NT2/D1 (cell line): ENCODE data around the gene TSR3.
"Not testable (repeated sequence)": the region's sequence is repeated elsewhere in the genome, so short reads cannot be mapped to it uniquely, and the experiment has no call there.

Experiments used
- DNase-seq: peaks from one replicate; pipeline ENCODE4 v3.0.0-alpha.2; 2011; ENCODE audit warnings: low read depth, low spot score
- H3K27me3 ChIP-seq: 2 replicates; pipeline ENCODE4 v1.6.0; 2011; ENCODE audit warnings: mild to moderate bottlenecking; ENCODE audit not compliant: insufficient read length, insufficient read depth
- H3K36me3 ChIP-seq: 2 replicates; pipeline ENCODE4 v1.6.1; 2011; ENCODE audit warnings: mild to moderate bottlenecking, low read length, mixed read lengths; ENCODE audit not compliant: insufficient read depth, insufficient read length
- H3K4me1 ChIP-seq: 2 replicates; pipeline ENCODE4 v1.5.1; 2011; ENCODE audit not compliant: insufficient read depth, insufficient read length
- H3K4me3 ChIP-seq: 2 replicates; pipeline ENCODE4 v1.5.1; 2011; ENCODE audit warnings: low read depth; ENCODE audit not compliant: insufficient read length
- H3K9ac ChIP-seq: 2 replicates; pipeline ENCODE4 v1.6.0; 2011; ENCODE audit warnings: low read depth; ENCODE audit not compliant: insufficient read length
- H3K9me3 ChIP-seq: 2 replicates; pipeline ENCODE4 v1.5.1; 2011; ENCODE audit warnings: mild to moderate bottlenecking, low read length; ENCODE audit not compliant: insufficient read depth
- SUZ12 ChIP-seq: IDR thresholded peaks from 2 replicates; pipeline ENCODE4 v1.6.1; 2011; ENCODE audit not compliant: insufficient read length, insufficient read depth; ENCODE audit errors: extremely low read depth
- YY1 ChIP-seq: IDR thresholded peaks from 2 replicates; pipeline ENCODE4 v1.6.1; 2011; ENCODE audit not compliant: insufficient read length, insufficient read depth
- ZNF274 ChIP-seq: IDR thresholded peaks from 2 replicates; pipeline ENCODE4 v1.6.1; 2011; ENCODE audit warnings: mild to moderate bottlenecking, low read depth, low read length

TSR3 gene

DNA sequence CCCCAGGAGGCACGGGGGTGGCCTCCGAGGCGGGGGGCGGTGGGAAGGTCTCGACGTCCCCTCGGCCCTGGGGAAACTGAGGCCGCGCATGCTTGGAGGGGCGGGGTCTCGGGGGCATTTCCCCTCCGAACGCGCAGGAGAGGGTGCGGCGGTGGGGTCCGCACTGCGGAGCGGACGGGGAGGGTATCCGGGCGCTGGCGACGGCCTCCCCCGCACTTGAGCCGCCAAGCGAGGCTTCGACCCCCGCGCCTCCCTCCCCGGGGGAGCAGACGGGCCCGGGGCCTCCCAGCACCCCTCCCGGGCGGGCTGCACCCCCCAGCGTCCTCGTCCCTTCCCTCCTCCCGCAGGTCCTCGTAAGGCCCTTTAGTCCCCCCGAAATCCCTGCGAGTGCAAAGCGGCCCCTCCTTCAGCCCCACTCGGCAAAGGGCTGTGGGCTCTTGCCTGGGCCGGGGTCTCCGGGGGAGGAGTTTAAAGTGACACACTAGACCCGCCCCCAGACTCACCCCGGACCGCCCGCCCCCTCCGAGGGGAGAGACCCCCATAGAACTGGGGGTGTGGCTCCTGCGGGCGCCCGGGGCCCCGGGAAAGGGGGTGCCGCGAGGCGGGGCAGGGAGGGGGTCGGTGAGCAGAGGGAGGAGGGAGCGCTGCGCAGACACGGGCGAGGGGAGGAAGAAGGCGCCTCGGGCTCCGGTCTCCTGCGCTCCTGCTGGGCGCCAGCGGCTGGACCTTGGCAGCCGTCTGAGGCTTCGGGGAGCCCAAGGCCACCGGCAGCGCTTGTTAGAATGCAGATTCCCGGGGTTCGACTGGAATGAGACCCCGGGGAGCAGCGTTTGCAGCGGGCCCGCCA is 17.6 kb downstream of the TSR3 start:
- Histone ChIP-seq H3K27me3 (peaks cover 53% of the 10 kb centered on the region), H3K4me3 (peak overlapping the region; percentile 46), H3K9ac (peak overlapping the region; percentile 70), H3K9me3 (peaks cover 9% of the 10 kb centered on the region; the same call in 1 of the 2 replicates), H3K36me3 (no peaks in the 10 kb centered on the region), H3K4me1 (peaks cover 27% of the 10 kb centered on the region)
- TF ChIP-seq YY1: no peak
- TF ChIP-seq SUZ12: no peak
- no peak for TF ChIP-seq ZNF274
- no peak for DNase-seq

DNA sequence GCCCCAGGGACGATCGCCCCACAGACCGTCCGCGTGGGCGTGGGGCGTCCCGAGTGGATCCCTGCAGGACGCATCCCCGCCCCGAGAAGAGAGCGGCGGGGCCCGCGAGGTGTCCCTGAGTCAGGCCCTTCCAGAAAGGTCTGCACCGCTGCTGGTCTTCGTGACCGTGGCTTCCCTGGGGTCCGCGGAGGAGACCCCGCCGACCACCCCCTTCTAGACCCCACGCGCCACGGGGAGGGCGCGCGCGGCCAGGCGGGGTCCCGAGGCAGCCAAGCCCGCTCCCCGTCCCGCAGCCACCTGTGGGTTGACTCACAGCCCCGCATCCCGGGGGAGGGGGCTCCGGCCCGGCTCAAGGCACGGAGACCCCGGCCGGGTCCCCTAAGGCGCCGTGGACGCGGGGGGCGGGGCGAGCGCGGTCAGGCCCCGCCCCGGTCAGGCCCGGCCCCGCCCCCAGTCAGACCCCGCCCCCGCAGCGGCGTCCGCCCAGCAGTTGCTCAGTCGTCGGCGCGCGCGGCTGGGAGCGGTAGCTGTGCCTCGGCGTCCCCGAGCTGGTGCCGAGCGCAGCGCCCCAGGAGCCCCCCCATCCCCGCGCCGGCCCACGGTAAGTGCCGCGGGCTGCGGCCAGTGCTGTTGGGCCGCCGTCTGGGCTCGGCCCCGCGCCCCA is 18.4 kb downstream of the TSR3 start, which contains the start of gene BAIAP3:
Gene BAIAP3, plus strand, starts transcription at position 497 of the 664 bp plus-strand sequence. CDS start 4,905 bp downstream, outside the sequence.
- no peak for DNase-seq
- peaks cover 53% of the 10 kb centered on the region for H3K27me3 ChIP-seq
- peaks cover 9% of the 10 kb centered on the region; the same call in 1 of the 2 replicates for H3K9me3 ChIP-seq
- TF ChIP-seq SUZ12 (peak; percentile 55), YY1 (no peak)
- H3K4me1 ChIP-seq: peaks cover 25% of the 10 kb centered on the region
- peak within 1 kb of the TSS; percentile 70 for H3K9ac ChIP-seq
- H3K36me3 ChIP-seq: no peaks in the 10 kb centered on the region
- peak within 1 kb of the TSS; percentile 46 for H3K4me3 ChIP-seq

DNA sequence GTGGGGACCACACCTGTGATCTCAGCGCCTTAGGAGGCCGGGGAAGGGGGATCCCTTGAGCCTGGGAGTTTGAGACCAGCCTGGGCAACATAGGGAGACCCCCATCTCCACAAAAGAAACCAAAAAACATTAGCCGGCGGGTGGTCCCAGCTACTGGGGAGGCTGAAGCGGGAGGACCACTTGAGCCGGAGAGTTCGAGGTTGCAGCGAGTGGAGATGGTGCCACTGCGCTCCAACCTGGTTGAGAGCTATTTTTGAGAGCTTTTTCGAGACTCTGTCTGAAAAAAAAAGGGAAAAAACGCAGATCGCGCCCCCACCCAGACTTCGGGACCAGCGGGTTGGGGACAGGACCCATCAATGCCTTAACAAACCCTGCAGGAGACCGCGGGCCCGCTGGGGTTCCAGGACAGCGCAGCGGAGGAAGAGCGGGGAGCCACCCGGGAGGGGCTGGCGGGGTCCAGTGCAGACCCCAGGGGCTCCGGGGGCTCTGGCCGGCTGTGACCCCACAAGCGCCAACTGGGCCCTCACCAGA is 19.0 kb downstream of the TSR3 start:
- Histone ChIP-seq H3K4me1 (peaks cover 22% of the 10 kb centered on the region), H3K9ac (peak overlapping the region; percentile 70), H3K36me3 (no peaks in the 10 kb centered on the region), H3K27me3 (peaks cover 53% of the 10 kb centered on the region), H3K9me3 (peaks cover 9% of the 10 kb centered on the region; the same call in 1 of the 2 replicates), H3K4me3 (peak overlapping the region; percentile 43)
- no peak for DNase-seq
- TF ChIP-seq YY1 (no peak), SUZ12 (no peak), ZNF274 (no peak)

DNA sequence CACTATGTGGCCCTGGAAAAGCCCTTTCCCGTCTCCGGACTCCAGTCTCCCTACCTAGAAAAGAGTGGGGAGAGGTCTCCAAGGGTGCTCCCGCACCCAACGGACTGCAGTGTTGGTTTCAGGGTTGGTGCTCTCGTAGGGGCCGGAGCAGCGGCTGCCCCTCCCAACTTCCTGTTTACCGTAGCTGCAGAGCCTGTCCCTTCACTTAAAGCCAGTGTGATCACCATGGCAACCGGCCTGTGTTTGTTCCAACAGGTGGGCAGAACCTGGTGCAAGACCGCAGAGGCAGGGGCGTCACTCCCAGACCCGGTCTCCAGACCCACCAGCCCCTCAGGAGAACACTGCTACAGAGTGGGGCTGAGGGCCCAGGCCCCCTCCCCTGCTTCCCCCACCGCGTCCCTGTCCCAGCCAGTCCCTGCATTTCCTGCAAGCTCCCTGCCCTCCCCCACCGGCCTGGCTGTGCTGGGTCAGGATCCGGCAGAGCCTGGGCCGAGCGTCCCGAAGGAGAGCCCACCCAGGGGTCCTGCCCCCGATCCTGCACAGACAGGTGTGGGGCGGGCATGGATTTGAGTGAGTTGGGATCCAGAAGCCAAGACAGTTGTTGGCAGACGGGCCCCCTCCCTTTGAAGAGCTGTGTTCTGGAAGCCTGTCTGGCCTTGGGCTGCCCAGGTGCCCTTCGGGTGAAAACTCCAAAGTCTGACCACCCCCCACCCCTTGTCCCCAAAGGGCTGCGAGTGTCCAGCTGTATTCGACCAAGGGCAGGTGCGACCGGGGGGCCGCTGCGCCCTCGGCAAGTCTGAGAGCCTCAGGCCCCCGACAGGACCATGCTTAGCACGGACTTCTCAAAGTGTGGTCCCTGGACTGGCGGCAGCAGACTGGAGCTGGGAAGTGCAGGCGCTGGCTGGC is 19.7 kb downstream of the TSR3 start:
- peak; percentile 90 for DNase-seq
- H3K36me3 ChIP-seq: no peaks in the 10 kb centered on the region
- H3K9ac ChIP-seq: peak overlapping the region; percentile 70
- peaks cover 9% of the 10 kb centered on the region; the same call in 1 of the 2 replicates for H3K9me3 ChIP-seq
- H3K4me1 ChIP-seq: peaks cover 23% of the 10 kb centered on the region
- peaks cover 52% of the 10 kb centered on the region for H3K27me3 ChIP-seq
- peak overlapping the region; percentile 43 for H3K4me3 ChIP-seq
- TF ChIP-seq SUZ12: no peak

DNA sequence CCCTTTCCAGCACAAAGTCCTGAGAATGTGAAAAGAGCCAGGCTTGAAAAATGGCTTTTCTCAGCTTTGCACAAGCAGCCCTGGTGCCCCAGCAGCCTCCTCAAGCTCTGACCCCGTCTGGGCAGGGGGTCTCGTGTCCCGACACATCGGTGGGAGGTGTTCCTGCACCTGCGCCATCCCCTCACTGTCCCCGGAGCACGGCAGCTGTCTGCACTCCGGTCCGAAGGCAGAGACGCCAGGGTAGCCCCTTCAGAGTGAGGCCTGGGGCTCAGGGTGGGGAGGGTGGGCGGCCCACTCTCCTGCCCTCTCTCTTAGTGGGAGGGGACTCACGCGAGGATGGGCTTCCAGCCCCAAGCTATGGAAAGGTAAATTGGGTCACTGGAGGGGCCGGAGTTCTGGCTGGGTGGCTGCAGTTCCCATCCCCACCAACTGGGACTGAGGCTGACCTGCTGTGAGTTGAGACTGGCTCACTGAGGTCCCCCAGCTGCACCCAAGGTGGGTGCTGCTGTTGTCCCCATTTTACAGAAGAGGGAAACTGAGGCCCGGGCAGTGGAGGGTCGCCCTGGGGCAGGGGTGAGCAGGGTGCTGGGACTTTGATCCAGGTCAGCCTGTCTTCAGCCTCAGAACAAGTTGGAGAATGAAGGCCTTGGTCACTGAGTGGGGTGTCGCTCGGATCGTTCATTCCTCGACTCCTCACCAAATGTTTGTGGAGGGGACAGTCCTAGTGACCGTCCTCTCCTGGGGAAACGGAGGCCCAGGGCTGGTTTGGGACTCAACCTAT is 20.6 kb downstream of the TSR3 start:
- Histone ChIP-seq H3K27me3 (peaks cover 43% of the 10 kb centered on the region), H3K4me3 (no peak overlapping the region)

DNA sequence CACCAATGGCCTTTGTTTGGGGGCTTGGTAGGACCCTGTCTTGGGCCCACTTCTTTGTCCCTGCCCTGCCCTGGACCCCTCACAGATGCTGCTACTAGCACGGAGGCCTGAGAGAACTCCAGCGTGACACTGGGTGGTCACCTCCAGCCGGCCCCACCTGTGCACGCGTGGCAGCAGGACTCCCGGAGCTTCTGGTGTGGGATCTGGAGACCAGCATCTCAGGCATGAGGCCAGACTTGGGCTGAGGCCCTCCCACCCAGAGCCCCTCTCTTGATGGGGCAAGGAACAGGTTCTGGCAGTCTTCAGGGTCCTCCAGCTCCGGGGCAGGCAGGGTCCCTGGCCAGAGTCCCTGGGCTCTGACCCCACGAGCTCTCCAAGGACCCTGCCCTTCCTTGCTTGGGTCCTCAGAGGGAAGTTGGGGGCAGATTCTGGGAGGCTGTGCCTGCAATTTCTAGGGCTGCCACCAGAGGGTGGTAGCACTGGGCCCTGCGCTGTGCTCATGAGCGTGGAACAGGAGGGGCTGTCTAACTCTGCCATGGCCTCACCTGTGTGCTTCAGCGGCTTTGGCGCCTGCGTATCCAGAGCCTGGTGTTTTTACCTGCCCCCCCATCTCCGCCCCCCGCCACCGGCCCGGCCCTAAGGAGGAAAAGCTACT is 21.3 kb downstream of the TSR3 start:
- Histone ChIP-seq H3K4me3 (no peak overlapping the region), H3K9ac (no peak overlapping the region), H3K9me3 (peaks cover 9% of the 10 kb centered on the region; the same call in 1 of the 2 replicates), H3K4me1 (peaks cover 21% of the 10 kb centered on the region), H3K36me3 (peaks cover 5% of the 10 kb centered on the region), H3K27me3 (peaks cover 36% of the 10 kb centered on the region)
- TF ChIP-seq ZNF274 (no peak), SUZ12 (no peak), YY1 (no peak)
- DNase-seq: no peak

More for the DNA sequence above, 20.6 kb downstream of the TSR3 start:
- Histone ChIP-seq H3K36me3 (no peaks in the 10 kb centered on the region), H3K4me1 (peaks cover 21% of the 10 kb centered on the region), H3K9ac (peak overlapping the region; percentile 57), H3K9me3 (peaks cover 9% of the 10 kb centered on the region; the same call in 1 of the 2 replicates)
- no peak for TF ChIP-seq SUZ12
- TF ChIP-seq ZNF274: no peak
- no peak for TF ChIP-seq YY1
- no peak for DNase-seq

DNA sequence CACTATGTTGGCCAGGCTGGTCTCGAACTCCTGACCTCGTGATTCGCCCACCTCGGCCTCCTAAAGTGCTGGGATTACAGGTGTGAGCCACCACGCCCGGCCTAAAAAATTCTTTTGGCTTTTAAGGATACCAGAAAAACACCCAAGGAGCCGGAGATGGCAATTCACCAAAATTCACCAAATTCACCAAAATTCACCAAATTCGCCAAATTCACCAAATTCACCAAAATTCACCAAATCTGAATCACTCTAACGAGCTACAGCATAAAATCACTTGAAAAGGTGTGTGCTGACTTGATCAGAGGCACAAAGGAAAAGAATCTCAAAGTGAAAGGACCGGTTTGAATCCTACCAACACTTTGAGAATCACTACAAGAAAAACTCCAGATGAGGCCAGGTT is 22.7 kb downstream of the TSR3 start:
- H3K27me3 ChIP-seq: peaks cover 21% of the 10 kb centered on the region
- H3K9ac ChIP-seq, H3K4me3 ChIP-seq, H3K9me3 ChIP-seq, DNase-seq: not testable (repeated sequence)
- H3K36me3 ChIP-seq: peaks cover 19% of the 10 kb centered on the region
- peaks cover 17% of the 10 kb centered on the region for H3K4me1 ChIP-seq

DNA sequence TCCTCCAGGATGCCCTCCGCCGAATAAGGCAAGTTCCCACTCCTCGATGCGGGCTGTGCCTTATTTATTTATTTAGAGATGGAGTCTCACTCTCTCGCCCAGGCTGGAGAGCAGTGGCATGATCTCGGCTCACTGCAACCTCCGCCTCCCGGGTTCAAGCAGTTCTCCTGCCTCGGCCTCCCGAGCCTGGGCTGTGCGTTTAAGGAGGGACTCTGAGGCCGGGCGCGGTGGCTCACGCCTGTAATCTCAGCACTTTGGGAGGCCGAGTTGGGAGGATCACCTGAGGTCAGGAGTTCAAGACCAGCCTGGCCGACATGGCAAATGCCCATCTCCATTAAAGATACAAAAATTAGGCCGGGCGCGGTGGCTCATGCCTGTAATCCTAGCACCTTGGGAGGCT is 23.5 kb downstream of the TSR3 start:
- peaks cover 19% of the 10 kb centered on the region for H3K4me1 ChIP-seq
- not testable (repeated sequence) for H3K9me3 ChIP-seq, H3K4me3 ChIP-seq, H3K9ac ChIP-seq, DNase-seq
- H3K36me3 ChIP-seq: peaks cover 28% of the 10 kb centered on the region
- peaks cover 14% of the 10 kb centered on the region for H3K27me3 ChIP-seq
